ENCODE measurements around the gene GAK. TPM values are rescaled to one million over a fixed set of nuclear protein-coding genes. Genes with fewer than 3 reads are reported as not detected.
"Not testable (repeated sequence)": the region's sequence is repeated elsewhere in the genome, so short reads cannot be mapped to it uniquely, and the experiment has no call there.

GAK gene
- polyA plus RNA-seq, 1 experiment, result 17.0 TPM

DNA sequence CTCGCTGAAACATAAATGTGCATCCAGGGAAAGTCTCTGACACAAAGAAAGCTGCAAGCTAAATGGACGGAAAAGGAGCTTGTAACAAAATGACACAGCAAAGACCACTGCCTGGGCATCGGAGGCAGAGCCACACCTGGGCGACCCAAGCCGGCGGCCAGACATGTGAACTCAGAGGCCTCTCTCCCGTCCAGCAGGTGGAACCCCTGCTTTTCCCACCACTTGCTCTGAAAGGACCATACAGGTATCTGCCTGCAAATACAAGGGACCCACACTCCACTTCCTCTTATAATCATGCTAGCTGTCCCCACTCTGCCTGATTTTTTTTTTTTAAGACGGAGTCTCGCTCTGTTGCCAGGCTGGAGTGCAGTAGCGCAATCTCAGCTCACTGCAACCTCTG is 118.2 kb downstream of the GAK start:
- Histone ChIP-seq H3K9me3 (ENCODE audit: control insufficient read depth, insufficient read depth, low read length) (peaks cover 4% of the 10 kb centered on the region; the same call in 1 of the 2 replicates), H3K4me3 (ENCODE audit: low read depth, low read length) (no peak overlapping the region), H3K27me3 (ENCODE audit: control insufficient read depth, insufficient read depth, low read length) (peaks cover 43% of the 10 kb centered on the region), H3K27ac (ENCODE audit: low read depth, low read length) (no peak overlapping the region)
- TF ChIP-seq, protein P1, sequence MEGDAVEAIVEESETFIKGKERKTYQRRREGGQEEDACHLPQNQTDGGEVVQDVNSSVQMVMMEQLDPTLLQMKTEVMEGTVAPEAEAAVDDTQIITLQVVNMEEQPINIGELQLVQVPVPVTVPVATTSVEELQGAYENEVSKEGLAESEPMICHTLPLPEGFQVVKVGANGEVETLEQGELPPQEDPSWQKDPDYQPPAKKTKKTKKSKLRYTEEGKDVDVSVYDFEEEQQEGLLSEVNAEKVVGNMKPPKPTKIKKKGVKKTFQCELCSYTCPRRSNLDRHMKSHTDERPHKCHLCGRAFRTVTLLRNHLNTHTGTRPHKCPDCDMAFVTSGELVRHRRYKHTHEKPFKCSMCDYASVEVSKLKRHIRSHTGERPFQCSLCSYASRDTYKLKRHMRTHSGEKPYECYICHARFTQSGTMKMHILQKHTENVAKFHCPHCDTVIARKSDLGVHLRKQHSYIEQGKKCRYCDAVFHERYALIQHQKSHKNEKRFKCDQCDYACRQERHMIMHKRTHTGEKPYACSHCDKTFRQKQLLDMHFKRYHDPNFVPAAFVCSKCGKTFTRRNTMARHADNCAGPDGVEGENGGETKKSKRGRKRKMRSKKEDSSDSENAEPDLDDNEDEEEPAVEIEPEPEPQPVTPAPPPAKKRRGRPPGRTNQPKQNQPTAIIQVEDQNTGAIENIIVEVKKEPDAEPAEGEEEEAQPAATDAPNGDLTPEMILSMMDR (IDR thresholded peaks at IDR 0.05; ENCODE audit: low read depth, low read length), result 0 out of 2 replicates have a peak, but pooled peaks have one; percentile 6
- ChIA-PET POLR2A (no interaction called here), CTCF (no interaction called here)
- no peak for DNase-seq (ENCODE audit: low read depth, low spot score)

GRCh38 chr4:808860-809570 is 123.1 kb downstream of the GAK start:
- H3K9me3 ChIP-seq (ENCODE audit: control insufficient read depth, insufficient read depth, low read length), result peaks cover 10% of the 10 kb centered on the region; the same call in 1 of the 2 replicates
- ChIA-PET POLR2A (no interaction called here), CTCF (no interaction called here)
- H3K4me3 ChIP-seq (ENCODE audit: low read depth, low read length), result no peak overlapping the region
- no peak for DNase-seq (ENCODE audit: low read depth, low spot score)
- TF ChIP-seq, protein P1 (IDR thresholded peaks at IDR 0.05; ENCODE audit: low read depth, low read length), result no peak
- peaks cover 23% of the 10 kb centered on the region for H3K27me3 ChIP-seq (ENCODE audit: control insufficient read depth, insufficient read depth, low read length)
- no peak overlapping the region for H3K27ac ChIP-seq (ENCODE audit: low read depth, low read length)

DNA sequence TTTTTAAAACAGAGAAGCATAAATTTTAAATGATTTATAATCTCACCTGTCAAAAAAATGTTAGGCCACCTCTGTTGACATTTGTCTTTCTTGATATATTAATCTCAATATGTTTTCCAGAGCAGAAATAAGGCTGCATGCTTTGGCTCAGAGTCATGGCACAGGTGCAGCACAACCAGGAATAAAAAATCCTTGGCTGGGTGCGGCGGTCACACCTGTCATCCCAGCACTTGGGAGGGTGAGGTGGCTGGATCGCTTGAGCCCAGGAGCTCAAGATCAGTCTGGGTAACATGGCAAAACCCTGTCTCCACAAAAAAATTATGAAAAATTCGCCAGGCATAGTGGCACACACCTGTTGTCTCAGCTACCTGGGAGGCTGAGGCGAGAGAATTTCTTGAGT is 124.3 kb downstream of the GAK start:
- CTCF ChIA-PET, result no interaction called here

GRCh38 chr4:806979-807378 is 125.1 kb downstream of the GAK start:
- H3K4me3 ChIP-seq (ENCODE audit: low read depth, low read length); POLR2A ChIA-PET; H3K27ac ChIP-seq (ENCODE audit: low read depth, low read length); DNase-seq (ENCODE audit: low read depth, low spot score); CTCF ChIA-PET: not testable (repeated sequence)
- Histone ChIP-seq H3K9me3 (ENCODE audit: control insufficient read depth, insufficient read depth, low read length) (peaks cover 10% of the 10 kb centered on the region; the same call in 1 of the 2 replicates), H3K27me3 (ENCODE audit: control insufficient read depth, insufficient read depth, low read length) (peaks cover 15% of the 10 kb centered on the region)

More for the DNA sequence above, 124.3 kb downstream of the GAK start:
- TF ChIP-seq, protein P1 (IDR thresholded peaks at IDR 0.05; ENCODE audit: low read depth, low read length), result no peak
- no peak for DNase-seq (ENCODE audit: low read depth, low spot score)
- H3K27ac ChIP-seq (ENCODE audit: low read depth, low read length), result no peak overlapping the region
- peaks cover 10% of the 10 kb centered on the region; the same call in 1 of the 2 replicates for H3K9me3 ChIP-seq (ENCODE audit: control insufficient read depth, insufficient read depth, low read length)
- H3K4me3 ChIP-seq (ENCODE audit: low read depth, low read length), result no peak overlapping the region
- peaks cover 18% of the 10 kb centered on the region for H3K27me3 ChIP-seq (ENCODE audit: control insufficient read depth, insufficient read depth, low read length)
- POLR2A ChIA-PET, result no interaction called here

GRCh38 chr4:804804-805203 is 127.3 kb downstream of the GAK start:
- DNase-seq (ENCODE audit: low read depth, low spot score), result no peak
- ChIA-PET CTCF (no interaction called here), POLR2A (no interaction called here)
- H3K9me3 ChIP-seq (ENCODE audit: control insufficient read depth, insufficient read depth, low read length), result peaks cover 10% of the 10 kb centered on the region; the same call in 1 of the 2 replicates
- TF ChIP-seq, protein P1 (IDR thresholded peaks at IDR 0.05; ENCODE audit: low read depth, low read length), result no peak
- no peak overlapping the region for H3K4me3 ChIP-seq (ENCODE audit: low read depth, low read length)
- H3K27ac ChIP-seq (ENCODE audit: low read depth, low read length), result no peak overlapping the region
- peaks cover 14% of the 10 kb centered on the region for H3K27me3 ChIP-seq (ENCODE audit: control insufficient read depth, insufficient read depth, low read length)
